BJ (cell line): Measurements from ENCODE around the gene GPR137. TPM values are rescaled to one million over a fixed set of nuclear protein-coding genes. Genes with fewer than 3 reads are reported as not detected.

Source experiments
- CTCF ChIA-PET: fragments of 350-600 bp; formaldehyde crosslinking; extraction: SDS; loops from one replicate; lab custom pipeline; 2021; ENCODE audit warnings: antibody characterized with exemption, inconsistent platforms; lab: Yijun Ruan, JAX
- POLR2A ChIA-PET: fragments of 300-600 bp; sonication (Branson Sonifier 250); formaldehyde crosslinking; extraction: SDS; loops from one replicate; lab custom pipeline; 2021; ENCODE audit warnings: antibody characterized with exemption; lab: Charles Lee
- DNase-seq: peaks from one replicate; pipeline ENCODE4 v3.0.0-alpha.2; 2011; ENCODE audit warnings: low read depth
- H3K27me3 ChIP-seq: 2 replicates; pipeline ENCODE4 v1.6.0; 2011; ENCODE audit warnings: low read length; ENCODE audit not compliant: control insufficient read depth, insufficient read depth
- H3K36me3 ChIP-seq: 2 replicates; pipeline ENCODE4 v1.5.1; 2011; ENCODE audit warnings: low read length; ENCODE audit not compliant: control insufficient read depth, insufficient read depth
- H3K4me3 ChIP-seq: 2 replicates; pipeline ENCODE4 v1.5.1; 2011; ENCODE audit warnings: low read depth, mild to moderate bottlenecking, control low read depth, low read length
- CTCF ChIP-seq: IDR thresholded peaks from 2 replicates; pipeline ENCODE4 v1.5.1; 2011; ENCODE audit warnings: low read depth, mild to moderate bottlenecking, control low read depth, inconsistent platforms, low read length, moderate library complexity; ENCODE audit not compliant: insufficient read depth
- polyA plus RNA-seq: library from polyadenylated mRNA; depleted of rRNA; stranded (reverse); fragments of >200 nt; gene quantifications from 2 replicates; pipeline ENCODE4 v1.2.3, GENCODE V29; 2011; rRNA removed
- small RNA-seq: library from RNA; depleted of rRNA; stranded (forward); fragments of <200 nt; gene quantifications from one replicate; pipeline ENCODE3, GENCODE V24; 2012; ENCODE audit warnings: low replicate concordance, low read depth; ENCODE audit not compliant: insufficient read length

GPR137 gene
- polyA plus RNA-seq, 1 experiment, result 33.7 TPM

- Histone ChIP-seq H3K27me3 (no peaks in the 10 kb centered on the region), H3K36me3 (no peaks in the 10 kb centered on the region), H3K4me3 (no peak overlapping the region)
- no peak for DNase-seq
- ChIA-PET POLR2A (no interaction called here), CTCF (no interaction called here)
- no peak for TF ChIP-seq CTCF
These were observed 53.1 kb downstream of the GPR137 start for GRCh38 chr11:64338716-64339115.

Small RNA genes lying within 50 kb of the gene (small RNA-seq; reads per million reads assigned to genes)
- not detected for gene RF00019

Other genes starting within 250 kb of the GPR137 start
- 0.32 and 0.42 TPM in 2 replicates for gene FLRT1, start 249.9 kb upstream of the GPR137 start, polyA plus RNA-seq
- gene MACROD1, start 119.7 kb upstream of the GPR137 start, polyA plus RNA-seq, result 11.7 and 12.4 TPM in 2 replicates
- 139 and 150 TPM in 2 replicates for gene STIP1, start 99.7 kb upstream of the GPR137 start, polyA plus RNA-seq
- gene FERMT3, start 79.1 kb upstream of the GPR137 start, polyA plus RNA-seq, result 0.83 and 1.9 TPM in 2 replicates
- gene TRPT1, start 59.7 kb upstream of the GPR137 start, polyA plus RNA-seq, result 30.7 and 53.1 TPM in 2 replicates
- 40.5 and 51.2 TPM in 2 replicates for gene NUDT22, start 59.6 kb upstream of the GPR137 start, polyA plus RNA-seq
- 23.5 and 42.1 TPM in 2 replicates for gene DNAJC4, start 55.3 kb upstream of the GPR137 start, polyA plus RNA-seq
- gene VEGFB, start 51.3 kb upstream of the GPR137 start, polyA plus RNA-seq, result 10.2 and 13.2 TPM in 2 replicates
- 65.6 and 76.2 TPM in 2 replicates for gene FKBP2, start 44.8 kb upstream of the GPR137 start, polyA plus RNA-seq
- gene PPP1R14B, start 38.9 kb upstream of the GPR137 start, polyA plus RNA-seq, result 174 and 283 TPM in 2 replicates
- 17.9 and 30.2 TPM in 2 replicates for gene PLCB3, start 34.3 kb upstream of the GPR137 start, polyA plus RNA-seq
- 62.3 and 85.3 TPM in 2 replicates for gene BAD, start 1.2 kb upstream of the GPR137 start, polyA plus RNA-seq
- 0.05 TPM in 1 of 2 replicates, not detected in the other for gene KCNK4, start 5.5 kb downstream of the GPR137 start, polyA plus RNA-seq
- gene CATSPERZ, start 14.5 kb downstream of the GPR137 start, polyA plus RNA-seq, result not detected in 2 replicates
- 8.9 and 17.4 TPM in 2 replicates for gene ESRRA, start 19.7 kb downstream of the GPR137 start, polyA plus RNA-seq
- 154 and 189 TPM in 2 replicates for gene TRMT112, start 31.7 kb downstream of the GPR137 start, polyA plus RNA-seq
- gene PRDX5, start 32.3 kb downstream of the GPR137 start, polyA plus RNA-seq, result 398 and 468 TPM in 2 replicates
- 0.49 and 0.66 TPM in 2 replicates for gene CCDC88B, start 54.4 kb downstream of the GPR137 start, polyA plus RNA-seq
- gene RPS6KA4, start 73.3 kb downstream of the GPR137 start, polyA plus RNA-seq, result 22.9 and 33.8 TPM in 2 replicates